ENCODE measurements around the gene NCKAP5L.

DNA sequence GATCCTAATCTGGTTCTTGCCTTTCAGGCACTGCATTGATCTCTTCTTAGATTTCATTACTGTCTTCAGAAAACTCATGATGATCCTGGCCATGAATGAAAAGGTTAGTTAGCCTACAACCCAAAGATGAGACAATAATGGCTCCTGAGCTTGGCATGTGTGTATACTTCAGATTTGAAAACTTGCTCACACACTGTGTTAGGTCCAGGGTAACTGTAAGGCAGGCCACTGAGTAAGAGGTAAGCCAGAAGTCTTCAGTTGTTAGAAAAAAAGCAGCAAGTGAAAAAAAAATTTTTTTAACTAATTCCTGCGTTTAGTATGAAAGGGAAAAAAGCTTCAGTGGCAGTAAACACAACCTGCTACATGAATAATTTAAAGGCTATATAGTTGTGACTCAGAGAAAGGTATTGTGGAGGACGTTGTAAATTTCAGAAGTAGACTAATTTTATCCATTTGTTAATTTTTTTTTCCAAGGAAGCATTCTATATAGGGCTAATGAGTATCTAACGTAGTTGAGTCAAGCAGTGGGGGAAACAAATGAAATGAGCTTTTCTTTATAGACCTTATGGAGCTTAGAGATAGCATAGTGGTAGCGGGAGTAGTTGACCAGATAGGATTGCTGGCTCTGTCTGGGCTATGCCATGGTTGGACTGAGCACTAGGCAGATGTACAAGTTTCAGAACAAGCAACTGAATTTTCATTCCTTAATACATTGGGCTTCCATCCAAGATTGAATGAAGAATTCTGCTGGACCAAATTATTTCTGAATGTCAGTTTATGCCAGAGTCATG is 66.3 kb downstream of the NCKAP5L start:
- TF ChIP-seq, protein P1, sequence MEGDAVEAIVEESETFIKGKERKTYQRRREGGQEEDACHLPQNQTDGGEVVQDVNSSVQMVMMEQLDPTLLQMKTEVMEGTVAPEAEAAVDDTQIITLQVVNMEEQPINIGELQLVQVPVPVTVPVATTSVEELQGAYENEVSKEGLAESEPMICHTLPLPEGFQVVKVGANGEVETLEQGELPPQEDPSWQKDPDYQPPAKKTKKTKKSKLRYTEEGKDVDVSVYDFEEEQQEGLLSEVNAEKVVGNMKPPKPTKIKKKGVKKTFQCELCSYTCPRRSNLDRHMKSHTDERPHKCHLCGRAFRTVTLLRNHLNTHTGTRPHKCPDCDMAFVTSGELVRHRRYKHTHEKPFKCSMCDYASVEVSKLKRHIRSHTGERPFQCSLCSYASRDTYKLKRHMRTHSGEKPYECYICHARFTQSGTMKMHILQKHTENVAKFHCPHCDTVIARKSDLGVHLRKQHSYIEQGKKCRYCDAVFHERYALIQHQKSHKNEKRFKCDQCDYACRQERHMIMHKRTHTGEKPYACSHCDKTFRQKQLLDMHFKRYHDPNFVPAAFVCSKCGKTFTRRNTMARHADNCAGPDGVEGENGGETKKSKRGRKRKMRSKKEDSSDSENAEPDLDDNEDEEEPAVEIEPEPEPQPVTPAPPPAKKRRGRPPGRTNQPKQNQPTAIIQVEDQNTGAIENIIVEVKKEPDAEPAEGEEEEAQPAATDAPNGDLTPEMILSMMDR (IDR thresholded peaks at IDR 0.05; ENCODE audit: low read length) = no peak
- TF ChIP-seq EZH2 (optimal IDR thresholded peaks at IDR 0.05; ENCODE audit: low read depth, low read length) = no peak
- TF ChIP-seq EZH2phosphoT487 (IDR thresholded peaks at IDR 0.05; ENCODE audit: low read length) = no peak

All from MM.1S (cell line).